ENCODE measurements around the gene C11orf68.
"Not testable (repeated sequence)": the region's sequence is repeated elsewhere in the genome, so short reads cannot be mapped to it uniquely, and the experiment has no call there.

Gene C11orf68

GRCh38 chr11:65912845-65913244, 6.0 kb downstream of the C11orf68 start:
- DNase-seq (ENCODE audit: low spot score): no peak

- no peak for DNase-seq (ENCODE audit: low spot score)
Measured at GRCh38 chr11:65911682-65912568, 6.9 kb downstream of the C11orf68 start.

DNA sequence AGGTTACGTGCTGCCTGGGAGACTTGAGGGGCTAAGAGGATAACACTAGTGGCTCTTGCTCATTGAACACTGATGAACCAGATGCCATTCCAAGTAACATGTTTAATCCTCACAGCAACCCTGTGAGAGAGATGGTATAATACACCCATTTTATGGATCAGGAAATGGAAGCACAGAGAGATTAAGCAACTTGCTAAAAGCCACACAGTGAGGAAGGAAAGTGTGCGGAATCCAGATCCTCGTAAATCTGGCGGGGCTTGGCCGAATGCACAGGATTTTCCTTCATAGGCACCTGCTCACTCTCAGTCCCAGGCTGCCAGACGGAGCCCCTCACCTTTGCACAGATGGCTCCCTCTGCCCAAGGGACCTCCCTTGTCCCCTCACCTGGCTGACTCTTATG, 11.0 kb downstream of the C11orf68 start:
- DNase-seq (ENCODE audit: low spot score): no peak

DNA sequence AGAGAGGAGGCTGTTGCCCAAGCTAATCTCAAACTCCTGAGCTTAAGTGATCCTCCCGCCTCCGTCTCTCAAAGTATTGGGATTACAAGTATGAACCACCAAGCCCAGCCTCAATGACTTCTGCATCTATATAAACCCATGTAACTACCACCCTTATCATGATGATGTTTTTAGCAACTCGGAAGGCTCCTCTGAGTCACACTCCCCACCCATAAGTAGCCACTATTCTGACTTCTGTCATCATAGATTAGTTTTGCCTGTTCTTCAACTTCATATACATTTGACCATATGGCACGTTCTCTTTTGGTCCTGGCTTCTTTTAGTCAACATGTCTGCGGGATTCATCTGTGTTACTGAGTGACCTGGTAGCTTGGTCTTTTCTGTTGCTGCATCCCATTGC, 12.3 kb downstream of the C11orf68 start:
- no peak for DNase-seq (ENCODE audit: low spot score)

DNA sequence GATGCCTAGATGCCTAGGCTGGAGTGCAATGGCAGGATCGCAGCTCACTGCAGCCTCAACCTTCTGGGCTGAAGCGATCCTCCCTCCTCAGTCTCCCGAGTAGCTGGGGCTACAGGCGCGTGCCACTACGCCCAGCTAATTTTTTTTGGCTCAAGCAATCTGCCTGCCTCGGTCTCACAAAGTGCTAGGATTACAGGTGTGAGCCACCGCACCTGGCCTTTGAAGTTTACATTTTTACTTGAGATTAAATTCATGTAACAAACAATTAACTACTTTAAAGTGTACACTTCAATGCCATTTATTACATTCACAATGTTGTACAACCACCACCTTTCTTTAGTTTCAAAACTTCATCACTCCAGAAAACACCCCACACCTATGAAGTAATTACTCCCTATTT, 15.1 kb downstream of the C11orf68 start:
- no peak for DNase-seq (ENCODE audit: low spot score)

DNA sequence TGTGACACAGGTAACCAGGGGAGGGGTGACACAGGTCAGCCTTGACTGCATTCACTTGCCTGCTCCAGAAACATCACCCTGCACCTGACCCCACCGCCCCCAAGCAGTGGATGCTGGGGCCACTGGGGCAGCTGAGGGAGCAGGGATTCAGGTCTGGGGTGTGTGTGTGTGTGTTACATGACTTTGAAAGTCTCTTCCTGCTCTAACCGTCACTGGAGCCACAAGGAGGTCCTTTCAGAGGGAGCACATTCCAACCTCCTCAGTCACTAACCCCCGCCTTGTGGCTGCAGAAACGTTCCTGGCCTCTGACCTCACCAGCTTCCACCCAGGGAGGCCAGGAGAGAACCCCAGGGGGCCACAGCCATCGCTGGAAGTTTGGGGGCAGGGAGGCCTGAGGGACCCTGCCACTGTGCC, 15.8 kb downstream of the C11orf68 start:
- DNase-seq (ENCODE audit: low spot score): no peak

DNA sequence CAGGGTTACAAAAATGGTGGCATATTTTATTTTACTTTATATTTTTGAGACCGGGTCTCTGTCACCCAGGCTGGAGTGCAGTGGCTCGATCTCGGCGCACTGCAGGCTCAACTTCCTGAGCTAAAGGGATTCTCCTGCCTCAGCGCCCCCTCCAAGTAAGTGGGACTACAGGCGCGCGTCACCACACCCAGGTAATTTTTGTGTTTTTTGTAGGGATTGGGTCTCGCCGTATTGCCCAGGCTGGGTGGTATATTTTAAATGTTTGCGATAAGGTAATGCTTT, 18.0 kb downstream of the C11orf68 start:
- DNase-seq (ENCODE audit: low spot score): no peak

GRCh38 chr11:65900125-65900898, 18.6 kb downstream of the C11orf68 start, which contains the start of gene FOSL1:
Gene FOSL1, minus strand, starts transcription at chr11:65900388. Its CDS starts 49 bp downstream, at chr11:65900339.
- DNase-seq (ENCODE audit: low spot score): no peak

DNA sequence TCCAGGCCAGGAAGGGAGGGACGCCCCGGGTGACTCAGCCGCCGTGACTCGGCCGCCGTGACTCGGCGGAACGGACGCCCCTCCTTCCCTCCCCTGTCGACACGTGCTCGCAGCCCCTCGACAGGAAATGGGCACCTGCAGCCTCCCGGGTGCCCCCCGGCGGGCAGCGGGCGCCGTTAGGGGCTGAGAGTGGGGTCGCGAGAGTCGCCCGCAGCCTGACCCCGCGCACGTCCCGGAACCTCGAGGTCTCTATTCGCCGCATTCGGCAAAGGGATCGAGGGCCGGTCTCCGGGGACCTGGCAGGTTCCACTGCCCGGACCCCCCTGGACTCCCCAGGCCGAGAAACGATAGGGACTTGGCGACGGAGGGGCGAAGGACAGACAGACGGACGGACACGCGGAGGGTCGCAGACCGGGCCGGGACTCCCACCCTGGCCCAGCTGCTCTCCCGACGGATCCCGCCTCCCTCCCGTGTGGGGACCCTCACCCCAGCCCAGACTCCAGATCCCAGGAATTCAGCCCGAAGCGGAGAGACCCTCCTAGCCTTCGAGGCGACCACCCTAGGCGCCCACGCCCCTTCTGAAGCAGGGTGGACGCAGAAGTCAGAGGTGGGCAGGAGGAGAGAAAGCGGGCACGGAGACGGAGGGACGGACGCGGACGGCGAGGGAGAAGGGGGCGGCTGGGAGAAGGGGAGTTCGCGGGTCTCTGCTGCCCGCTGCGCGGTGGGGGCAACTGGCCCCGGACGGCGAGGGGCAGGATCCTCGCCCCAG, 19.3 kb downstream of the C11orf68 start:
- DNase-seq (ENCODE audit: low spot score): no peak

GRCh38 chr11:65898656-65899355, 20.1 kb downstream of the C11orf68 start:
- DNase-seq (ENCODE audit: low spot score): no peak

- no peak for DNase-seq (ENCODE audit: low spot score)
Measured at GRCh38 chr11:65897020-65897471, 21.8 kb downstream of the C11orf68 start.

DNA sequence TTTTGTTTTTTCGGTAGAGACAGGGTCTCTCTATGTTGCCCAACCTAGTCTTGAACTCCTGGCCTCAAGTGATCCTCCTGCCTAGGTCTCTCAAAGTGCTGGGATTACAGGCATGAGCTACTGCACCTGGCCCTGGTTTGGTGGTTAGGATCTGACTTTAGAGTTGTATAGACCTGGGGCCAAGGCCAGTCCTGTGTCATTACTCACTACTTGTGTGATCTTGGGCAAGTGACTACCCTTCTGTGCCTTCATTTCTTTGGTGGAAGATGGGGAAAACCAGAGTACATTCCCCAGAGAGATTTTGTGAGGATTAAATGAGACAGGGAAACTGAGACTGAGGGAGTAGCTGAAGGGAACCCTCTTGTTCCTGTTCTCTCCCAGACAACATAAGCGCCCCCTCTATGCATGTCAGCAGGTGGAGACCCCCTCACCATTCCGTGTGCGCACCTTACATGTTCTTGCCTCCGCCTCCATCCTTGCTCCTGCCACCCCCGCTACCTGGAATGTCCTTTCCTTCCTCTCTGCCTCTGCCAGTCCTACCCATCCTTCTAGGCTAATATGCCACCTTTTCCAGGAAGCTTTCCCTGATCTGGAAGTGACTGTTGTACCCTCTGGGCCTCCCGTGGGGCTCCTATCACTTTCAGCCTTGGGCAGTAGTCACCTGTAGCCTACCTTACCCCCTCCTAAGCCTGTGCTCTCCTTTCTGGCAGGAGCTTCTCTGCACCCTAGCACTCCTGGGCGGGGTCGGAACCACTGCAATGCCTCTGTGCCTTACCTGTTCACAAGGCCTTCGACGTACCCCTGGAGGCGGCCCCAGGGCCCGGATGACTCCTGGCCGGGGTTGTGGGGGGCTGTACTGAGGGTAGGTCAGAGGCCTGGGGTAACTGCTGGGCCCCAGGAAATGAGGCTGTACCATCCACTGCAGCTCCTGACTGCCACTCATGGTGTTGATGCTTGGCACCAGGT, 22.5 kb downstream of the C11orf68 start:
- no peak for DNase-seq (ENCODE audit: low spot score)

GRCh38 chr11:65895482-65895981, 23.3 kb downstream of the C11orf68 start:
- DNase-seq (ENCODE audit: low spot score): no peak

DNA sequence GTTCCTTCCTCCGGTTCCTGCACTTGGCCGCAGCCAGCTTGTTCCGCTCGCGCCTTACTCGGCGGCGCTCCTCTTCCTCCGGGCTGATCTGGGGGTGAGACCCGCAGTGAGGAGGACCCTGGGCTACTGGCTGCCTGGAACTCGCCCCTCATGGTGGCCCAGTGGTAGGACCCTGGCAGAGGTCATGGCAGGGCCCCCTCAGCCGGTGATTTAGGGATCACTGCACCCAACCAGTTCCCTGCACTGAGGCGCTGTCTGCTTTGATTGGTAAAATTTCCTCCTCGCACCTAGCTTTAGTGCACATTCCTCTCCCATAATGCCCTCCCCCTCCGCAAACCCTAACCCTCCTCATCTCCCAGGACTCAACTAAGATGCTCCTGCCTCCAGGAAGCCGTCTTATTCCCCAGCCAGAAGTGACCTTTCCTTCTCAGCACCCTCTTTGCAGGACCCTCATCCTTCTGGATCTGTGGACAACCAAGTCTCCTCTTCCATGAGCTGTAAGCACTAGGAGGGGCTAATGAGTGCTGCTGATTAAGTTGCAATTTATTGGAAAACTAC, 24.7 kb downstream of the C11orf68 start:
- no peak for DNase-seq (ENCODE audit: low spot score)

DNA sequence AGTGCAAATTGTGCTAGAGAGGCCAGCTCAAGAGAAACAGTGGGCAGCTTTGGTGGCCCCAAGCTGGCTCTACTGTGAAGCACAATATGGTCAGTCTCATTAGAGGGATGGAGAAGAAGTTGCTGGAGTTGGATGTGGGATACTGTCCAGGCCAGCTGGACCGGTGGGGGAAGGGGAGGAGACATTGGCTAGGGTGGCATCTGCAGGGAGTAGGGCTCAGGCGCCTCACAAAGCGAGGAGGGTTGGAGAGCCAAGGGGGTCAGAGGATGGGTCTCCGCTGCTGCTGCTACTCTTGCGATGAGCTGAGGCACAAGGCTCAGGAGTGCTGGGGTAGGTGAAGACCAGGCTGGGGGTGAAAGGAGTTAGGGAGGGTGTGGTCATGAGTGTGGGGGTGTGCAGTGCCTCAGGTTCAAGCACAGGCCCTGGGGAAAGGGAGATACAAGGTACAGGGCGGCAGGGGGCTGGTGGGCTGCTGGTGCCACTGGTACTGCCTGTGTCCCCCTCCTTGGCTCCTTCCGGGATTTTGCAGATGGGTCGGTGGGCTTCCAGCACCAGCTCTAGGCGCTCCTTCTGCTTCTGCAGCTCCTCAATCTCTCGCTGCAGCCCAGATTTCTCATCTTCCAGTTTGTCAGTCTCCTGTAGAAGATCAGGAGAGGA, 26.1 kb downstream of the C11orf68 start:
- no peak for DNase-seq (ENCODE audit: low spot score)

DNA sequence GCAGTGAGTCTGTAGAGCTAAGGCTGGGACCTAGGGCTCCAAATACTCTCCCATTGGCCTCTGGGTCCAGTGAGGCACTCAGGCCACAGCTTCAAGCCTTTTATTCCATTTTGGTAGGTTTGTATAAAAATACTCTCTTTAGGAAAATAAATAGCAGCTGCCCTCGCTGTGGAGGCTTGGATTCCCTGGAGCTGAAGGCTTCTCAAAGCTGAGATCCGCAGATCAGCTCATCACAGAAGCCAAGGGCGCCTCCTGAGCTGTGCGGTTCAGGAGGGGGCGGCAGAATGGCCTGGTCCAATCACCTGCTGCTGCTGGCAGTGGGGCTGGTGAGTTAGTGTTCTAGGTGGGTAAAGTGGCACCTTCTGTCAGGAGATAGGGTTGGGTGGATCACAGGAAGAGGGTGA, 26.7 kb downstream of the C11orf68 start:
- not testable (repeated sequence) for DNase-seq (ENCODE audit: low spot score)

- no peak for DNase-seq (ENCODE audit: low spot score)
Measured at GRCh38 chr11:65891219-65892136, 27.4 kb downstream of the C11orf68 start.
